Pulmonary artery endothelial cell (primary cell): ENCODE data around the gene TMEM184C. TPM values are rescaled to one million over a fixed set of nuclear protein-coding genes. Genes with fewer than 3 reads are reported as not detected.

ENCODE experiments used
- DNase-seq: peaks from one replicate; pipeline ENCODE4 v3.0.0-alpha.2; 2011; ENCODE audit warnings: low read depth, low spot score
- total RNA-seq: library from RNA; depleted of rRNA; stranded (reverse); fragments of >200 nt; gene quantifications from 2 replicates; pipeline ENCODE4 v1.2.3, GENCODE V29; 2014

TMEM184C gene
- total RNA-seq, 1 donor from 2014 or later = 27.7 TPM

- DNase-seq = no peak
Observed at GRCh38 chr4:147651563-147651962, 34.4 kb downstream of the TMEM184C start.

GRCh38 chr4:147655639-147656038 is 38.4 kb downstream of the TMEM184C start:
- DNase-seq = no peak

DNA sequence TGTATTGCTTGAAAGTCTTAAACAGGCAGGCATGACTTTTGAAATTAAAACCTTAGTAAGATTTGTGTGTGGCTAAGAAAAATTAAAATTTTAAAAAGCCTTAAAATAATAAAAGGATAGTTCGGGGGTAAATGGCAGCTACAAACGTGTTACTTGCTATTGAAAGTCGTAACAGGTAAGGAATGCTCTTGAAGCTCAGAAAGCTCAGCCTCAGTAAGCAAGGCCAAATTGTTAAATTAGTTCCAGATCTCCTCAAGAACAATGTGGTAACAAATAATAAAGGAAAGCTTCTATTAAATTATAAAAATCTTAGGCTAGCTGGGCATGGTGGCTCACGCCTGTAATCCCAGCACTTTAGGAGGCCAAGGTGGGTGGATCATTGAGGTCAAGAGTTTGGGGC is 41.3 kb downstream of the TMEM184C start:
- no peak for DNase-seq

DNA sequence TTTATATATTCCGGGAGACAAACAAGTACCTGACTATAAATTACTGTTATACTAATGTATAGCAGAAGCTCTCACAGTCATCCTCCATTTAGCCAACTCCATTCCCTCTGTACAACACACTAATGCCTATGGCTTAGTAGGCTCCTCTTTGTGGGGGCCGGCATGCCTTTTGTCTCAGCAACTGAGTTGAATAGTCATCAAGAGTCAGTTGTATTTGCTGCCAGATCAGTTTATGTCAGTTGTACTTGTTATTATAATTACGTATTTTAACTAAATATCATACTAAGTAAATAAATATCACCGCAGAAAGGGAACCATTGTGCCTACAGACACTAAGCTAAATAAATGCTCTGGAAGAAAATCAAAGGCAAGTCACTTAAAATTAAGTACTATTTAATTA is 56.9 kb downstream of the TMEM184C start:
- no peak for DNase-seq

DNA sequence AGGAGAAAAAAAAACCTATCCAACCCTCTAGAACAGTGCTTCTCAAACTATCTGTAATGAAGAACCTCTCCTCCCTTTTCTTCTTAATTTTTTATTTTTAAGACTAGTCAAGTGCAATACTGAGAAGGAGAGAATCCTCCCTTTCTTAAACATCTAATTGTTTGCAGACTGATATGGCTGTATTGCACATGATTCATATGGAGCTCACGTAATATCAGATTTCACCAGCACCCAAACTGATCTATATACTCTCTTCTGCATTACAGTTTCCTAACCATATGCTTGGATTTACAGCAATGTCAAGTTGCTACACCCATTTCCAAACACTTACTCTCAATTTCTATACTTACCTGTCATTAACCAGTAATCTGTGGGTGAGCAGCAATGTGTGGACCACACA is 57.3 kb downstream of the TMEM184C start:
- DNase-seq = no peak

- DNase-seq = no peak
Observed at GRCh38 chr4:147678106-147678505, 60.9 kb downstream of the TMEM184C start.

GRCh38 chr4:147678796-147679549 is 61.8 kb downstream of the TMEM184C start:
- DNase-seq = no peak

DNA sequence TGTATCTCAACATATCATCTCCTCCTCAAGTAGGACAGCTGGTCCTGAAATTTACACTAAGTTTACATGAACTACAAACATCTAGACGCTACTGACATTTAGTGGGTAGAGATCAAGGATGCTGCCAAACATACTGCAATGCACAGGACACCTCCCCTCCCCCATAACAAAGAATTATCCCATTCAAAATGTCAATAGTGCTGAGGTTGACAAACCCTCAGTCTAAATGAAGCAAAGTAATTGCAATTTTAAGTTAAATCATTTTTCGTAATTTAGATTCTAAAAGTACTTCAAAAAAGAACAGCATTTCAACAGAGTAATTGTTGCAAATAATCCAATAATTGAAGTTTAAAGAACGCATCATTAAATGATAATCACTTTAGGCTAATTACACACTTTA is 65.6 kb downstream of the TMEM184C start:
- DNase-seq = no peak

DNA sequence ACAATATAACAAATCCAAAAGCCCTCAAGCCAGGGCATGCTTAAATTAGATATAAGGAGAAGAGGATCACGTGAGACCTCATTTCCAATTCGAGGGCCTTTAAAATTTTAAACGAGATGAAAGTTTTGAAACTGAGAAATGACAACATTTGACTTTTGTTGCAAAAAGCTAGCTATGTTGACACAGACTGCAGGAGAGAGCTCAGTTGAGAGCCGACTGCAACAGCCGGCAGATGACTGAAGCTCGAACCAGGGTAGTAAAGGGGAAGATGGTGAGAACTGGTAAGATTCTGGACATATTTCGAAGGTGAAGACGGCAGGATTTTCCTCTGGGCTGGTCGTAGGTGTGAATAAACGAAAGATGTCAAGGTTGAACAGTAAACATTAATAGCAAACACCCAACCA is 66.0 kb downstream of the TMEM184C start:
- no peak for DNase-seq

DNA sequence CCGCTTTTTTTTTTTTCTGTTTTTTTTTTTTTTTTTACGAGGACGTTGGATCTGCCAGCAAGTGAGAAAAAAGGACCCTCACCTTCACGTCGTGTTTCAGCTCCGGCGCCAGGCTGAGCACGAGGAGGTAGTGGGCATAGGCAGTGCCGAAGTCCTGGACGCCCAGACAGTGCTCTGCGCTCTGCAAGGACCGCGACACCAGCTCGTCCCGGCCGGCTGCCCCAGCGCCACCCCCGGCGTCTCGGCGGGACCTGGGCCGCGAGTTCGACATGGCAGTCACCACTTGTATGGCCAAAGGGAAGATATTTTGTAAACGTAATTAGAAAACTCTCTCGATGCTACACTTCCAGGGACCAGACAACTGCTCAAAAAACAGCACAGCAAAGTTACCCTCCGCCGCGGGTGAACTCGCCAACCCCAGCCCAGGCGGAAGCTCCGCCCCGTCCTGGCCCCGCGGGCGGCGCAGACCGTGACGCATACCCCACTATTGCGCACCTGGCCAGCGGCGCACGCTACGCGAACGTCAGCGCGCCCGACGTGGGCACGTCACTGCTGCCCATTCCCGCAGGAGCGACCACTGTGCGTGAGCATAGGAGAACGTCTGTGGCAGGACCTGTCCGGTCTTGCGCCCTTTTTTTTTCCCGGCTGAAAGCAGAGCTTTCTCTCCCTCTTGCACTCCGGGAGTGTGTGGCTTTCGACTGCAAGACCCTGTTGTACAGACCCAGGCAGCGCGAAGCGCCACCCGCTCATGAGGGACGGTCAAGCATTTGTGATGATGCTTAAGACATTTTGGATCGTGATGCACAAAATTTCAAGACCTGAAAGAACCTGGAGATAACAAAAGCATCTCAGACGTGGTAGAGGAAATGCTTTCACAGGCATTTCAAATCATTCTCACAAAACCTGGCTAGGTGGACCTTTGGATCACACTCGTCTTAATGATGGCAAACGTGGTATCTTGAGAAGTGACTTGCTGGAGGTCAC is 66.8 kb downstream of the TMEM184C start, which contains the start of gene PRMT9:
Gene PRMT9 (minus strand): TSS at position 447 of the 984 bp plus-strand sequence. CDS start 176 bp downstream, at position 271.
- peak; percentile 64 for DNase-seq

- DNase-seq = no peak
Observed at GRCh38 chr4:147689067-147689466, 71.9 kb downstream of the TMEM184C start.

GRCh38 chr4:147691820-147692219 is 74.6 kb downstream of the TMEM184C start:
- no peak for DNase-seq

DNA sequence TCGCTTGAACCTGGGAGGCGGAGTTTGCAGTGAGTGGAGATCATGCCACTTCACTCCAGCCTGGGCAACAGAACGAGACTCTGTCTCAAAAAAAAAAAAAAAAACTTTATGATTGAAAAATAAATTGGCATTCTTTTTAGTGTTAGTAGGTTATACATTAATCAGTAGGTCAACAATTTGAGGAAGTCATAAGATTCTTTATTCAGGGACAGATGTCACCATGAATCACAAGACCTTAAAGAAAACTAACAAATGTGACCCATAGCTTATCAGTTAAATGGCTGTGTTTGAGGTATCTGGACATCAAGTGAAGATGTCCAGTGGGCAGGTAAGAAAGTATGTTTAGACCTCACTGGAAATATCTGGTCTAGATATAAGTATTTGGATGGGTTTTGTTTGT is 76.0 kb downstream of the TMEM184C start:
- DNase-seq = no peak

GRCh38 chr4:147696866-147697265 is 79.7 kb downstream of the TMEM184C start:
- DNase-seq = no peak

- no peak for DNase-seq
Observed at GRCh38 chr4:147704846-147705245, 87.6 kb downstream of the TMEM184C start.

DNA sequence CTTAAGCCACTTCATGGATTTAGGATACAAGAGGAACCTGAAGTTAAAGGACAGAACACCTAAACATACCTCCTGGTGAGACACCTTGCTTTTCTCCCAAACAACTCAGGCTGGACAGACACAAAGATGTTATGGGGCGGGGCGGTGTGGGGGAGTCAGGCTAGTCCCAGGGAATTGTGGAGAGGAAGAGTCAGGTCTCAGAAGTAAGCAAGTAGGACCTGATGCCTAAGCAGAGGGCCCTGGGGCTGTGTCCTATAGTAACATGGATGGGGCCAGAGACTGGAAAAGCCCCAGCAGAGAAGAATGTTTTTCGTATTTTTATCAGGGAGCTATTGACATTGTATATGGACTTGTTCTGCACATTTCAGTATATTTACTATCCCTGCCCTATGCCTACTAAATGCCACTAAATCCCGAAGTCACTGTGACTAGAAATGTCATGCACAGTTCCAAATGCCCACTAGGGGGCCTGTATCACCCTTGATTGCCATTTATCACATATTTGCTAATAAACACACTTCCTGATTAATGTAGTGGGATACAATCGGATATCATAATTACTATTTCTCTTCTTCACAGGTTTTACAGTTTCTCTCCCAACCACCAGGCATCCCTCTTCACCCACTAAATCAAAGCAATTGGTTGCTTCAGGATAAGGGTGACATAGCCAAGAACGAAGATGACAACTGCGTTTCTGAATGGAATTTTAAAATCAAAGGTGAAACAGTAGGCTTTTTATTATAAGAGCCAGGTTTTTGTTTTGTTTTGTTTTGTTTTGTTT is 90.9 kb downstream of the TMEM184C start:
- DNase-seq = no peak

DNA sequence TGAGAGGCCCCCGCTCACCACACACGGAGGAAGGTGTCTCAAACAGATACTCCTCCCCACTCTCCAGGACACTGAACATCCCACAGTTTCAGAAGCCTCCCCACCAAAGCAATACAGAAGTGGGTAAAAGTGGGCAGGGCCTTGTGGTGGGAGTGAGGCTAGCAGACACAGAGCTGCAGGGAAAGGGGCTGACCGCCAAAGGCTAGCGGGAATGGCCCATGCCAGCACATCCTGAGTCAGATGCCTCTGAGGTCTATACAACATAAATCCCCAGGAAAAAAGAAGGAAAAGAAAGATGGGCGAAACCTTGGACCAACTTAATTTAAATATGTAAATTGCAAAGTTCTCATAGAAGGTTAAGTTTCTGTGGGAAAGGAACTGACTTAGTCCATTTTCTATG is 92.8 kb downstream of the TMEM184C start:
- no peak for DNase-seq

DNA sequence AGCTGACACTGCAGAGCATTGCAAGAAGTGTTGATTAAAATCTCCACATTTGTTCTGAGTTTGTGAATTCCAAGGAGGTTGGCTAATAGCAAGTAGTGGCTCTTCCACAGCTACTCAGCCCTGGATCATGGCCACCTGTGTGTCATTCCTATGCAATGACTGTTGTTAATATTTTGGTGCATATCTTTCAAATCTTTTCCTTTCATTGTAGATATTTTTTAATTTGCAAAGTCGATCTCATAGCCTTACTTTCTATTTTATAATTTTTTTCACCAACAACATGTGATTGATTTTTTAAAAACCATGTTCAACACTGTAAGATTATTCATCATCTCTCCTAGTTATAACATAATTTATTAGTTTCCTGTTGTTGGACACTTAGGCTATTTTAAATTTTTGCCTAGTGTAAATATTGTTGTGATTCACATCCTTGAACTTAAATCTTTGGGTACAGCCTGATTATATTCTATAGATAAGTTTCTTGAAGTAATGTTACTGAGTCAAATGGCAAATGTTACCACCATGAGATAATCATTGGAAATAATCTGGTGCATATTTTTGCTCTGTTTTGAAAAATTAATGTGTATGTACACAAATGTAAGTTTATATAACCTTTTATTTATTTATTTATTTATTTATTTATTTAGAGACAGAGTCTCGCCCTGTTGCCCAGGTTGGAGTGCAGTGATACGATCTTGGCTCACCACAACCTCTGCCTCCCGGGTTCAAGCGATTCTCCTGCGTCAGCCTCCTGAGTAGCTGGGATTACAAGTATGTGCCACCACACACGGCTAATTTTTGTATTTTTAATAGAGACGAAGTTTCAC is 97.6 kb downstream of the TMEM184C start:
- DNase-seq = peak; percentile 68

GRCh38 chr4:147717878-147718277 is 100.7 kb downstream of the TMEM184C start:
- no peak for DNase-seq
